Panc1 (cell line): Measurements from ENCODE around the gene ITFG2. TPM values are rescaled to one million over a fixed set of nuclear protein-coding genes. Genes with fewer than 3 reads are reported as not detected.
"Not testable (repeated sequence)": the region's sequence is repeated elsewhere in the genome, so short reads cannot be mapped to it uniquely, and the experiment has no call there.

Experiments
- ATAC-seq: fragments of 200-7000 bp; cut with Tn5 transposase; 2 replicates; pipeline ENCODE4 v1.9.1; 2020; ENCODE audit warnings: mild to moderate bottlenecking, moderate library complexity
- BruUV-seq: library from RNA; stranded (reverse); fragments of 400-500 nt; replicated peaks from 2 replicates; lab custom pipeline; 2021; lab: Mats Ljungman, UMichigan
- CTCF ChIA-PET: fragments of 300-600 bp; sonication (Branson Sonifier 250); formaldehyde crosslinking; loops from one replicate; lab custom pipeline; 2022; ENCODE audit warnings: antibody characterized with exemption; lab: Charles Lee
- POLR2A ChIA-PET: fragments of 300-600 bp; sonication (Branson Sonifier 250); formaldehyde crosslinking; loops from one replicate; lab custom pipeline; 2022; ENCODE audit warnings: antibody characterized with exemption; lab: Charles Lee
- DNase-seq: peaks from one replicate; pipeline ENCODE4 v3.0.0-alpha.2; 2010; ENCODE audit warnings: low read depth, low spot score
- H3K27ac ChIP-seq: 2 replicates; pipeline ENCODE4 v1.5.1; 2011; ENCODE audit warnings: mild to moderate bottlenecking, low read length, inconsistent platforms
- H3K27me3 ChIP-seq: fragments of 200-500 bp; sonication (Bioruptor generic); 2 replicates; pipeline ENCODE4 v1.6.0; 2014; ENCODE audit warnings: low read length, inconsistent platforms; ENCODE audit not compliant: control insufficient read depth, insufficient read depth
- H3K36me3 ChIP-seq: fragments of 200-500 bp; sonication (Bioruptor generic); 2 replicates; pipeline ENCODE4 v1.5.1; 2014; ENCODE audit warnings: inconsistent platforms, mild to moderate bottlenecking, low read length, moderate library complexity; ENCODE audit not compliant: control insufficient read depth, insufficient read depth
- H3K4me1 ChIP-seq: 2 replicates; pipeline ENCODE4 v1.5.1; 2011; ENCODE audit warnings: inconsistent platforms, mild to moderate bottlenecking, low read length, moderate library complexity; ENCODE audit not compliant: control insufficient read depth, insufficient read depth
- H3K4me3 ChIP-seq, 2 experiments: 2 replicates each; pipeline ENCODE4 v1.5.1; 2011 to 2012; ENCODE audit warnings: low read depth in 2 of 2, low read length in 2 of 2, mild to moderate bottlenecking in 2 of 2, inconsistent platforms in 1 of 2, moderate library complexity in 1 of 2
- H3K9me3 ChIP-seq: fragments of 200-500 bp; sonication (Bioruptor generic); 2 replicates; pipeline ENCODE4 v1.5.1; 2014; ENCODE audit warnings: low read depth, mild to moderate bottlenecking, inconsistent platforms, low read length, moderate library complexity; ENCODE audit not compliant: control insufficient read depth, insufficient read depth
- POLR2AphosphoS5 ChIP-seq: IDR thresholded peaks from 2 replicates; pipeline ENCODE4 v1.6.1; 2012; ENCODE audit warnings: mild to moderate bottlenecking, low read depth, low read length, moderate library complexity
- SIN3A ChIP-seq: IDR thresholded peaks from 2 replicates; pipeline ENCODE4 v1.6.1; 2012; ENCODE audit warnings: low read depth, mild to moderate bottlenecking, low read length, moderate library complexity, borderline replicate concordance; ENCODE audit not compliant: insufficient read depth
- TCF7L2 ChIP-seq: IDR thresholded peaks from 2 replicates; pipeline ENCODE4 v1.6.1; 2011; ENCODE audit warnings: mild to moderate bottlenecking, low read depth, low read length, inconsistent platforms
- in situ Hi-C: cut with HindIII; loops from 2 replicates; pipeline ENCODE4 v1.10.0; 2016; ENCODE audit warnings: low sequenced_read_pairs, low pct_unique_long_range_greater_than_20kb
- intact Hi-C: fragments of 100-400 bp; cut with micrococcal nuclease; formaldehyde crosslinking; loops from one replicate; pipeline ENCODE4 v1.10.0; 2022; ENCODE audit not compliant: unreplicated experiment
- total RNA-seq: library from RNA; stranded (reverse); gene quantifications from one replicate; pipeline ENCODE4 v1.2.1, GENCODE V29; 2021; ENCODE audit not compliant: unreplicated experiment
- TF ChIP-seq, protein P1 (sequence below): fragments of 450-650 bp; IDR thresholded peaks from 2 replicates; pipeline ENCODE4 v1.5.1; 2017; ENCODE audit warnings: mild to moderate bottlenecking
- TF ChIP-seq, protein P2 (sequence below), 2 experiments: IDR thresholded peaks; 2 replicates each; pipeline ENCODE4 v1.6.1; 2011 to 2012; ENCODE audit warnings: low read depth in 2 of 2, control low read depth in 1 of 2, low read length in 1 of 2, mild to moderate bottlenecking in 1 of 2, moderate library complexity in 1 of 2; ENCODE audit not compliant: insufficient read depth in 1 of 2

ITFG2 gene
- total RNA-seq, 1 experiment from 2014 or later, result 17.4 TPM

DNA sequence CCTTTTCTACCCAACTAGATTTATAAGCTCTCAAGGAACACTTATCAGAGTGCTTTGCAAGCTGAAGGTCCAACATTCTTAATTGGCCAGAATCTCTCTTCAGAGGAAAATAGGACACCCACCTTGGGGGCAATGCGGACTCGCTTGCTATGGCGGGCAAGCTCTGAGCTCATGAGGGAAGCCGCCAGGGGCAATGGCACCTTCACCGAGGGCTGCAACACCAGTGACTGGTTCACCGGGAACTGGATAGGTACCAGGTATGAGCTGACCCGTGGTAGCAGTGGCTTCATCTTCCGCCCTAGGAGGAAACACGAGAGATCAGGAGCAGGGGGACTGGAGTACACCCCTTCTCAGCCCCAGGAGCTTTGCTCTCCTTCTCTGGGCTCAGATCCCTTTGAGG is 51.7 kb downstream of the ITFG2 start:
- BruUV-seq, result no TSS peak
- CTCF ChIA-PET, result interaction anchor here (0.9 kb wide), 1 partner anchor 9 kb away, joined by 3 read pairs; no protein-coding TSS in a partner anchor
- ATAC-seq, result no peak

DNA sequence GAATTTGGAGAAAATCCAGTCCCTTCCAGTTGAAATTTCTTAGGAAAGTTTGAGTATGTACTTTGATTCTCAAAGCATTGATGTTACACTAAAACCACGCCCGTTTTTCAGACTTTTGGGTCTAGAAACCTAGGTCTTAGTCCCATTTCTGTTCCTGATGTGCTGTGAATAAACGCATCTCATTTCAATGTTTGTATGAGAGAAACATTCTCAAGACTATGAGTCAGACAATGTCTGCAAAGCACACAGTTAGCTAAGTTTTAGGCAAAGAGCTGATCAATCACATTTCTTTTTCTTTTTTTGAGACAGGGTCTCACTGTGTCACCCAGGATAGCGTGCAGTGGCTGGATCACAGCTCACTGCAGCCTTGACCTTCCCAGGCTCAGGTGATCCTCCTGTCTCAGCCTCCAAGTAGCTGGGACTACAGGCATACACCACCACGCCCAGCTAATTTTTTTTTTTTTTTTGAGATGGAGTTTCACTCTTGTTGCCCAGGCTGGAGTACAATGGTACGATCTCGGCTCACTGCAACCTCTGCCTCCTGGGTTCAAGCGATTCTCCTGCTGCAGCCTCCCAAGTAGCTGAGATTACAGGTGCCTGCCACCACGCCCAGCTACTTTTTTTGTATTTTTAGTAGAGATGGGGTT is 56.6 kb downstream of the ITFG2 start:
- H3K27me3 ChIP-seq, H3K36me3 ChIP-seq, H3K27ac ChIP-seq, H3K9me3 ChIP-seq, H3K4me1 ChIP-seq, ATAC-seq, in situ Hi-C loops, BruUV-seq, H3K4me3 ChIP-seq, intact Hi-C loops, DNase-seq: not testable (repeated sequence)
- ChIA-PET POLR2A (interaction anchor here (0.7 kb wide), 1 partner anchor 24 kb away, joined by 7 read pairs; no protein-coding TSS in a partner anchor), CTCF (interaction anchor here (0.6 to 0.7 kb wide), 2 partner anchors 22 to 76 kb away, joined by 3 to 4 read pairs; no protein-coding TSS in a partner anchor)

More for the DNA sequence above, 51.7 kb downstream of the ITFG2 start:
- in situ Hi-C loops (no loop called here), intact Hi-C loops (no loop called here)
- no peaks in the 10 kb centered on the region for H3K27me3 ChIP-seq
- TF ChIP-seq, protein P1, sequence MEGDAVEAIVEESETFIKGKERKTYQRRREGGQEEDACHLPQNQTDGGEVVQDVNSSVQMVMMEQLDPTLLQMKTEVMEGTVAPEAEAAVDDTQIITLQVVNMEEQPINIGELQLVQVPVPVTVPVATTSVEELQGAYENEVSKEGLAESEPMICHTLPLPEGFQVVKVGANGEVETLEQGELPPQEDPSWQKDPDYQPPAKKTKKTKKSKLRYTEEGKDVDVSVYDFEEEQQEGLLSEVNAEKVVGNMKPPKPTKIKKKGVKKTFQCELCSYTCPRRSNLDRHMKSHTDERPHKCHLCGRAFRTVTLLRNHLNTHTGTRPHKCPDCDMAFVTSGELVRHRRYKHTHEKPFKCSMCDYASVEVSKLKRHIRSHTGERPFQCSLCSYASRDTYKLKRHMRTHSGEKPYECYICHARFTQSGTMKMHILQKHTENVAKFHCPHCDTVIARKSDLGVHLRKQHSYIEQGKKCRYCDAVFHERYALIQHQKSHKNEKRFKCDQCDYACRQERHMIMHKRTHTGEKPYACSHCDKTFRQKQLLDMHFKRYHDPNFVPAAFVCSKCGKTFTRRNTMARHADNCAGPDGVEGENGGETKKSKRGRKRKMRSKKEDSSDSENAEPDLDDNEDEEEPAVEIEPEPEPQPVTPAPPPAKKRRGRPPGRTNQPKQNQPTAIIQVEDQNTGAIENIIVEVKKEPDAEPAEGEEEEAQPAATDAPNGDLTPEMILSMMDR, result no peak
- TF ChIP-seq SIN3A (no peak), POLR2AphosphoS5 (no peak), TCF7L2 (no peak)
- TF ChIP-seq, protein P2, sequence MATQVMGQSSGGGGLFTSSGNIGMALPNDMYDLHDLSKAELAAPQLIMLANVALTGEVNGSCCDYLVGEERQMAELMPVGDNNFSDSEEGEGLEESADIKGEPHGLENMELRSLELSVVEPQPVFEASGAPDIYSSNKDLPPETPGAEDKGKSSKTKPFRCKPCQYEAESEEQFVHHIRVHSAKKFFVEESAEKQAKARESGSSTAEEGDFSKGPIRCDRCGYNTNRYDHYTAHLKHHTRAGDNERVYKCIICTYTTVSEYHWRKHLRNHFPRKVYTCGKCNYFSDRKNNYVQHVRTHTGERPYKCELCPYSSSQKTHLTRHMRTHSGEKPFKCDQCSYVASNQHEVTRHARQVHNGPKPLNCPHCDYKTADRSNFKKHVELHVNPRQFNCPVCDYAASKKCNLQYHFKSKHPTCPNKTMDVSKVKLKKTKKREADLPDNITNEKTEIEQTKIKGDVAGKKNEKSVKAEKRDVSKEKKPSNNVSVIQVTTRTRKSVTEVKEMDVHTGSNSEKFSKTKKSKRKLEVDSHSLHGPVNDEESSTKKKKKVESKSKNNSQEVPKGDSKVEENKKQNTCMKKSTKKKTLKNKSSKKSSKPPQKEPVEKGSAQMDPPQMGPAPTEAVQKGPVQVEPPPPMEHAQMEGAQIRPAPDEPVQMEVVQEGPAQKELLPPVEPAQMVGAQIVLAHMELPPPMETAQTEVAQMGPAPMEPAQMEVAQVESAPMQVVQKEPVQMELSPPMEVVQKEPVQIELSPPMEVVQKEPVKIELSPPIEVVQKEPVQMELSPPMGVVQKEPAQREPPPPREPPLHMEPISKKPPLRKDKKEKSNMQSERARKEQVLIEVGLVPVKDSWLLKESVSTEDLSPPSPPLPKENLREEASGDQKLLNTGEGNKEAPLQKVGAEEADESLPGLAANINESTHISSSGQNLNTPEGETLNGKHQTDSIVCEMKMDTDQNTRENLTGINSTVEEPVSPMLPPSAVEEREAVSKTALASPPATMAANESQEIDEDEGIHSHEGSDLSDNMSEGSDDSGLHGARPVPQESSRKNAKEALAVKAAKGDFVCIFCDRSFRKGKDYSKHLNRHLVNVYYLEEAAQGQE (IDR thresholded peaks at IDR 0.05; ENCODE audit: insufficient read depth in 1 of 2, low read depth in 2 of 2, low read length in 1 of 2), result no peak
- no peak overlapping the region for H3K27ac ChIP-seq
- no peaks in the 10 kb centered on the region for H3K4me1 ChIP-seq
- POLR2A ChIA-PET, result no interaction called here
- H3K36me3 ChIP-seq, result peaks cover 3% of the 10 kb centered on the region
- H3K4me3 ChIP-seq, result no peak overlapping the region
- no peak for DNase-seq
- H3K9me3 ChIP-seq, result no peaks in the 10 kb centered on the region

Other genes starting within 250 kb of the ITFG2 start
- gene FKBP4, start 17.7 kb upstream of the ITFG2 start, total RNA-seq, result 64.9 TPM
- not detected for gene NRIP2, start 22.4 kb downstream of the ITFG2 start, total RNA-seq
- gene TEX52, start 44.4 kb downstream of the ITFG2 start, total RNA-seq, result not detected
- gene FOXM1, start 64.5 kb downstream of the ITFG2 start, total RNA-seq, result 71.2 TPM
- 37.7 TPM for gene RHNO1, start 64.6 kb downstream of the ITFG2 start, total RNA-seq
- gene TULP3, start 78.2 kb downstream of the ITFG2 start, total RNA-seq, result 29.3 TPM
- gene TEAD4, start 146.7 kb downstream of the ITFG2 start, total RNA-seq, result 47.6 TPM